Liver (tissue), 9 donors: ENCODE measurements around the gene TFR2. TPM values are rescaled to one million over a fixed set of nuclear protein-coding genes. Genes with fewer than 3 reads are reported as not detected.

Experiments
- DNase-seq: peaks from one replicate; pipeline ENCODE4 v3.0.0-alpha.2; 2017; ENCODE audit warnings: low spot score
- H3K27ac ChIP-seq, 2 donors: one replicate each; pipeline ENCODE4 v1.7.0; 2013; ENCODE audit warnings: inconsistent platforms in 2 of 2, low read length in 2 of 2, control low read depth in 1 of 2, low read depth in 1 of 2, mild to moderate bottlenecking in 1 of 2
- H3K27me3 ChIP-seq, 4 donors: one replicate each; pipeline versions ENCODE4 v1.6.1 to v1.7.0; 2013; ENCODE audit warnings: low read length in 3 of 4, inconsistent platforms in 1 of 4, mild to moderate bottlenecking in 1 of 4, moderate library complexity in 1 of 4; ENCODE audit not compliant: control insufficient read depth in 4 of 4, insufficient read depth in 4 of 4
- H3K36me3 ChIP-seq, 4 donors: one replicate each; pipeline versions ENCODE4 v1.6.1 to v1.7.0; 2013; ENCODE audit warnings: low read length in 3 of 4, mild to moderate bottlenecking in 3 of 4, low read depth in 1 of 4, moderate library complexity in 1 of 4; ENCODE audit not compliant: control insufficient read depth in 4 of 4, insufficient read depth in 3 of 4
- H3K4me1 ChIP-seq, 4 donors: one replicate each; pipeline versions ENCODE4 v1.6.1 to v1.7.0; 2013; ENCODE audit warnings: low read length in 3 of 4, mild to moderate bottlenecking in 3 of 4, moderate library complexity in 1 of 4; ENCODE audit not compliant: control insufficient read depth in 4 of 4, insufficient read depth in 4 of 4
- H3K4me3 ChIP-seq, 3 donors: one replicate each; pipeline versions ENCODE4 v1.6.1 to v1.7.0; 2013; ENCODE audit warnings: low read length in 3 of 3, control low read depth in 1 of 3, low read depth in 1 of 3, mild to moderate bottlenecking in 1 of 3
- H3K9ac ChIP-seq, 2 donors: one replicate each; pipeline ENCODE4 v1.7.0; 2013; ENCODE audit warnings: low read length in 2 of 2, mild to moderate bottlenecking in 2 of 2, moderate library complexity in 2 of 2, control low read depth in 1 of 2, low read depth in 1 of 2
- H3K9me3 ChIP-seq, 4 donors: one replicate each; pipeline versions ENCODE4 v1.6.1 to v1.7.0; 2013; ENCODE audit warnings: low read length in 3 of 4; ENCODE audit not compliant: control insufficient read depth in 4 of 4
- FOXA2 ChIP-seq: IDR thresholded peaks from 2 replicates; pipeline ENCODE4 v1.6.1; 2016; ENCODE audit warnings: antibody characterized with exemption
- GABPA ChIP-seq, 2 donors: IDR thresholded peaks in 1 of 2; conservative IDR thresholded peaks in 1 of 2; 2 replicates each; pipeline ENCODE4 v1.6.1; 2016; ENCODE audit warnings: antibody characterized with exemption in 2 of 2, mild to moderate bottlenecking in 1 of 2, moderate library complexity in 1 of 2
- HNF4A ChIP-seq, 2 donors: conservative IDR thresholded peaks; 2 replicates each; pipeline ENCODE4 v1.6.1; 2016; ENCODE audit warnings: antibody characterized with exemption in 2 of 2, mild to moderate bottlenecking in 2 of 2
- HNF4G ChIP-seq: IDR thresholded peaks from 2 replicates; pipeline ENCODE4 v1.6.1; 2016; ENCODE audit warnings: antibody characterized with exemption
- JUND ChIP-seq, 2 donors: IDR thresholded peaks; 2 replicates each; pipeline ENCODE4 v1.6.1; 2016; ENCODE audit warnings: antibody characterized with exemption in 2 of 2
- RAD21 ChIP-seq, 2 donors: IDR thresholded peaks; 2 replicates each; pipeline ENCODE4 v1.6.1; 2016; ENCODE audit warnings: antibody characterized with exemption in 2 of 2, mild to moderate bottlenecking in 2 of 2
- SP1 ChIP-seq: IDR thresholded peaks from 2 replicates; pipeline ENCODE4 v1.6.1; 2018; ENCODE audit warnings: antibody characterized with exemption, mild to moderate bottlenecking
- TAF1 ChIP-seq: conservative IDR thresholded peaks from 2 replicates; pipeline ENCODE4 v1.6.1; 2016; ENCODE audit warnings: antibody characterized with exemption, mild to moderate bottlenecking
- WGBS: extraction: QIAGEN DNeasy Blood & Tissue Kit; methylation state at CpG from one replicate; pipeline ENCODE4 v1.1.7; 2013; 5-methylcytosine and 5-hydroxymethylcytosine counted together
- polyA plus RNA-seq, 2 donors: library from polyadenylated mRNA; stranded (reverse) in 1 of 2; unstranded in 1 of 2; fragments of 200-250 nt in 1 of 2; fragments of >200 nt in 1 of 2; fragmentation: Nextera tagmentation in 1 of 2; extraction: Ambion mirVana in 1 of 2; gene quantifications; one replicate each; pipeline versions ENCODE4 v1.2.1 to v1.2.3, GENCODE V29; 2013 to 2015
- total RNA-seq, 2 donors: library from RNA; depleted of rRNA; stranded (reverse); fragments of >200 nt; gene quantifications; one replicate each; pipeline ENCODE4 v1.2.3, GENCODE V29; 2014
- TF ChIP-seq, protein P1 (sequence below): IDR thresholded peaks from 2 replicates; pipeline ENCODE4 v1.6.1; 2016; ENCODE audit warnings: antibody characterized with exemption
- TF ChIP-seq, protein P2 (sequence below): fragments of 150-350 bp; IDR thresholded peaks from 2 replicates; pipeline ENCODE4 v1.5.1; 2017; ENCODE audit warnings: improper control_type of control experiment, low read depth, low read length; ENCODE audit not compliant: missing input control
- donor health status: healthy.
- donor health status: healthy.
- donor health status: healthy.
- donor health status: healthy.
- donor health status: healthy.

TFR2 gene
- total and polyA plus RNA-seq, 4 donors, result 276 to 663 (median 356) TPM

DNA sequence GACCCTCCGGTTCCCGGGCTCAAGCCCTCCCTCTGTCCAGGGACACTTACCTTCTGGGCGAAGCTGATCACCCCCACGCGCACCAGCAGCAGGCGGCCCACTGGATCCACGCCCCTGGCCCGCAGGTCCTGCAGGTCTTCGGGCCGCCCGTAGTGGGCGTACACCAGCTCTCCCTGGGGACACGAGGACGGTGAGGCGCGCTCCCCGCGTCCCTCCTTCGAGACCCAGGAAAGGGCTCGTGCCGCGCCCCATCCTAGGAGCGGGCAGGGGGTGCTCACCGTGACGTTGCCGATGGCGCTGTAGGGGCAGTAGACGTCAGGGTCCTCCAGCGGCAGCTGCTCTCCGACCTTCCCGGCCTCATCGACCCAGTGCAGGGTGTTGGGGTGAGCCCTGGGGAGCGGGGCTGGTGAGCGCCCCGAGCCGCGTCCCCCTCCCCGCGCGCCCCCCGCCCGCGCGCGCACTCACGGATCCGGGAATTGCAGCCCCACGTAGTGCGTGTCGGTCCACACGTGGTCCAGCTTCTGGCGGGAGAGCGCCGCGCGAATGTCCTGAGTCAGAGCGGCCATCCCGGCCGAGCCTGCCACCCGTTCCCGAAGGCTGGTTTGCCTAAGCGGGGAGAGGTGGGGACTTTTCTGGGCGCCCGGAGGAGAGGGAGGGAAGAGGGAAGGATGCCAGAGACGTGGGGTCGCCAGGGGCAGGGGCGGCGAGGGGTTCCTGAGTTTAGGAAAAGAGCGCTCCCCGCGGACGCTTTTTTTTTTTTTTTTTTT, 8.2 kb downstream of the TFR2 start:
- Histone ChIP-seq H3K27ac (no peak overlapping the region), H3K9ac (no peak overlapping the region), H3K4me1 (peaks cover 0 to 19% (median 5%) of the 10 kb centered on the region in 4 donors), H3K36me3 (peaks cover 15 to 32% (median 28%) of the 10 kb centered on the region in 4 donors), H3K27me3 (no peaks in the 10 kb centered on the region), H3K9me3 (no peaks in the 10 kb centered on the region), H3K4me3 (peak overlapping the region in 1 of 3 donors; percentile 38)
- no peak for DNase-seq
- no peak for TF ChIP-seq HNF4G
- TF ChIP-seq TAF1, result no peak
- no peak for TF ChIP-seq RAD21 (IDR thresholded peaks at IDR 0.05)
- no peak for TF ChIP-seq GABPA (IDR thresholded peaks at IDR 0.05 in 1 of 2, conservative IDR thresholded peaks at IDR 0.05 in 1 of 2)
- TF ChIP-seq, protein P1, sequence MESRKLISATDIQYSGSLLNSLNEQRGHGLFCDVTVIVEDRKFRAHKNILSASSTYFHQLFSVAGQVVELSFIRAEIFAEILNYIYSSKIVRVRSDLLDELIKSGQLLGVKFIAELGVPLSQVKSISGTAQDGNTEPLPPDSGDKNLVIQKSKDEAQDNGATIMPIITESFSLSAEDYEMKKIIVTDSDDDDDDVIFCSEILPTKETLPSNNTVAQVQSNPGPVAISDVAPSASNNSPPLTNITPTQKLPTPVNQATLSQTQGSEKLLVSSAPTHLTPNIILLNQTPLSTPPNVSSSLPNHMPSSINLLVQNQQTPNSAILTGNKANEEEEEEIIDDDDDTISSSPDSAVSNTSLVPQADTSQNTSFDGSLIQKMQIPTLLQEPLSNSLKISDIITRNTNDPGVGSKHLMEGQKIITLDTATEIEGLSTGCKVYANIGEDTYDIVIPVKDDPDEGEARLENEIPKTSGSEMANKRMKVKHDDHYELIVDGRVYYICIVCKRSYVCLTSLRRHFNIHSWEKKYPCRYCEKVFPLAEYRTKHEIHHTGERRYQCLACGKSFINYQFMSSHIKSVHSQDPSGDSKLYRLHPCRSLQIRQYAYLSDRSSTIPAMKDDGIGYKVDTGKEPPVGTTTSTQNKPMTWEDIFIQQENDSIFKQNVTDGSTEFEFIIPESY, result no peak
- TF ChIP-seq SP1, result no peak
- TF ChIP-seq, protein P2, sequence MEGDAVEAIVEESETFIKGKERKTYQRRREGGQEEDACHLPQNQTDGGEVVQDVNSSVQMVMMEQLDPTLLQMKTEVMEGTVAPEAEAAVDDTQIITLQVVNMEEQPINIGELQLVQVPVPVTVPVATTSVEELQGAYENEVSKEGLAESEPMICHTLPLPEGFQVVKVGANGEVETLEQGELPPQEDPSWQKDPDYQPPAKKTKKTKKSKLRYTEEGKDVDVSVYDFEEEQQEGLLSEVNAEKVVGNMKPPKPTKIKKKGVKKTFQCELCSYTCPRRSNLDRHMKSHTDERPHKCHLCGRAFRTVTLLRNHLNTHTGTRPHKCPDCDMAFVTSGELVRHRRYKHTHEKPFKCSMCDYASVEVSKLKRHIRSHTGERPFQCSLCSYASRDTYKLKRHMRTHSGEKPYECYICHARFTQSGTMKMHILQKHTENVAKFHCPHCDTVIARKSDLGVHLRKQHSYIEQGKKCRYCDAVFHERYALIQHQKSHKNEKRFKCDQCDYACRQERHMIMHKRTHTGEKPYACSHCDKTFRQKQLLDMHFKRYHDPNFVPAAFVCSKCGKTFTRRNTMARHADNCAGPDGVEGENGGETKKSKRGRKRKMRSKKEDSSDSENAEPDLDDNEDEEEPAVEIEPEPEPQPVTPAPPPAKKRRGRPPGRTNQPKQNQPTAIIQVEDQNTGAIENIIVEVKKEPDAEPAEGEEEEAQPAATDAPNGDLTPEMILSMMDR, result no peak
- TF ChIP-seq FOXA2, result no peak
- 57% methylated on average over 72 of the region's 72 CpGs for WGBS

DNA sequence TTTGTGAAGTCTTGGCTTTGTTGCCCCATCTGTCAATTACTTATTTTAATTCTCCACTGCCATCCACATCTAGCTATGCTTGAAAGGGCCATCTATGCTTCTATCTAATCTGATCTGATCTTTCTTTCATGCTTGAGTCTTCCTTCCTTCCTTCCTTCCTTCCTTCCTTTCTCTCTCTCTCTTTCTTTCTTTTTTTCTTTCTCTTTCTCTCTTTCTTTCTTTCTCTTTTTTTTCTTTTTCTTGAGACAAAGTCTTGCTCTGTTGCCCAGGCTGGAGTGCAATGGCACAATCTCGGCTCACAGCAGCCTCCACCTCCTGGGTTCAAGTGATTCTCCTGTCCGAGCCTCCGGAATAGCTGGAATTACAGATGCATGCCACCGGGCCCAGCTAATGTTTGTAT, 11.3 kb downstream of the TFR2 start:
- Histone ChIP-seq H3K4me3 (no peak overlapping the region), H3K36me3 (peaks cover 15 to 35% (median 29%) of the 10 kb centered on the region in 4 donors), H3K9me3 (no peaks in the 10 kb centered on the region), H3K27ac (no peak overlapping the region), H3K4me1 (peaks cover 2 to 35% (median 18%) of the 10 kb centered on the region in 4 donors), H3K9ac (no peak overlapping the region), H3K27me3 (no peaks in the 10 kb centered on the region)
- no peak for DNase-seq
- TF ChIP-seq HNF4A (conservative IDR thresholded peaks at IDR 0.05) (no peak), SP1 (no peak), JUND (IDR thresholded peaks at IDR 0.05) (no peak), FOXA2 (no peak)
- TF ChIP-seq, protein P1, result no peak
- 91% methylated on average over 4 of the region's 4 CpGs for WGBS
